Suprapubic skin (tissue), 4 donors: ENCODE data around the gene SYCE3. TPM values are rescaled to one million over a fixed set of nuclear protein-coding genes. Genes with fewer than 3 reads are reported as not detected.

Source experiments
- DNase-seq, 2 donors: peaks; one replicate each; pipeline ENCODE4 v3.0.0-alpha.2; 2019; ENCODE audit warnings: low spot score in 2 of 2
- H3K27ac ChIP-seq: fragments of 200-600 bp; sonication (generic); one replicate; pipeline ENCODE4 v1.5.1; 2019
- H3K27me3 ChIP-seq: fragments of 200-600 bp; sonication (generic); one replicate; pipeline ENCODE4 v1.5.1; 2019
- H3K36me3 ChIP-seq: fragments of 200-600 bp; sonication (generic); one replicate; pipeline ENCODE4 v1.5.1; 2019
- H3K4me1 ChIP-seq: fragments of 200-600 bp; sonication (generic); one replicate; pipeline ENCODE4 v1.5.1; 2019
- H3K4me3 ChIP-seq: fragments of 200-600 bp; sonication (generic); one replicate; pipeline ENCODE4 v1.5.1; 2019; ENCODE audit warnings: mild to moderate bottlenecking
- H3K9me3 ChIP-seq: fragments of 200-600 bp; sonication (generic); one replicate; pipeline ENCODE4 v1.5.1; 2019
- EP300 ChIP-seq: sonication (generic); formaldehyde crosslinking; IDR thresholded peaks from one replicate; pipeline ENCODE4 v1.6.1; 2017; ENCODE audit warnings: antibody characterized with exemption
- POLR2A ChIP-seq, 2 donors: fragments of 450-650 bp; IDR thresholded peaks; one replicate each; pipeline ENCODE4 v1.6.1; 2017; ENCODE audit warnings: antibody characterized with exemption in 2 of 2, mild to moderate bottlenecking in 2 of 2, moderate library complexity in 2 of 2
- POLR2AphosphoS5 ChIP-seq, 3 donors: sonication (generic); formaldehyde crosslinking; IDR thresholded peaks; one replicate each; pipeline ENCODE4 v1.6.1; 2017; ENCODE audit warnings: antibody characterized with exemption in 3 of 3
- WGBS: methylation state at CpG from one replicate; pipeline ENCODE4 v1.1.5; 2018; 5-methylcytosine and 5-hydroxymethylcytosine counted together
- total RNA-seq, 4 donors: library from RNA; depleted of rRNA; stranded (reverse); fragments of >200 nt; gene quantifications; one replicate each; pipeline ENCODE4 v1.1.0, GENCODE V29; 2016
- TF ChIP-seq, protein P1 (sequence below), 2 donors: fragments of 200-600 bp in 1 of 2; fragments of 450-650 bp in 1 of 2; sonication (generic) in 1 of 2; IDR thresholded peaks; one replicate each; pipeline ENCODE4 v1.5.1; 2016 to 2019; ENCODE audit warnings: antibody characterized with exemption in 2 of 2, mild to moderate bottlenecking in 1 of 2, moderate library complexity in 1 of 2

Gene SYCE3
- total RNA-seq, 4 donors from 2014 or later, result not detected

- peaks cover under 1% of the 10 kb centered on the region for H3K36me3 ChIP-seq
- TF ChIP-seq EP300 (no peak), POLR2A (IDR thresholded peaks at IDR 0.05) (no peak), POLR2AphosphoS5 (IDR thresholded peaks at IDR 0.05) (no peak)
- TF ChIP-seq, protein P1, sequence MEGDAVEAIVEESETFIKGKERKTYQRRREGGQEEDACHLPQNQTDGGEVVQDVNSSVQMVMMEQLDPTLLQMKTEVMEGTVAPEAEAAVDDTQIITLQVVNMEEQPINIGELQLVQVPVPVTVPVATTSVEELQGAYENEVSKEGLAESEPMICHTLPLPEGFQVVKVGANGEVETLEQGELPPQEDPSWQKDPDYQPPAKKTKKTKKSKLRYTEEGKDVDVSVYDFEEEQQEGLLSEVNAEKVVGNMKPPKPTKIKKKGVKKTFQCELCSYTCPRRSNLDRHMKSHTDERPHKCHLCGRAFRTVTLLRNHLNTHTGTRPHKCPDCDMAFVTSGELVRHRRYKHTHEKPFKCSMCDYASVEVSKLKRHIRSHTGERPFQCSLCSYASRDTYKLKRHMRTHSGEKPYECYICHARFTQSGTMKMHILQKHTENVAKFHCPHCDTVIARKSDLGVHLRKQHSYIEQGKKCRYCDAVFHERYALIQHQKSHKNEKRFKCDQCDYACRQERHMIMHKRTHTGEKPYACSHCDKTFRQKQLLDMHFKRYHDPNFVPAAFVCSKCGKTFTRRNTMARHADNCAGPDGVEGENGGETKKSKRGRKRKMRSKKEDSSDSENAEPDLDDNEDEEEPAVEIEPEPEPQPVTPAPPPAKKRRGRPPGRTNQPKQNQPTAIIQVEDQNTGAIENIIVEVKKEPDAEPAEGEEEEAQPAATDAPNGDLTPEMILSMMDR (IDR thresholded peaks at IDR 0.05), result no peak
- peaks cover 21% of the 10 kb centered on the region for H3K4me1 ChIP-seq
- H3K4me3 ChIP-seq, result no peak overlapping the region
- DNase-seq, result peak in 1 of 2 donors; percentile 14
- H3K27me3 ChIP-seq, result no peaks in the 10 kb centered on the region
- no peaks in the 10 kb centered on the region for H3K9me3 ChIP-seq
- no peak overlapping the region for H3K27ac ChIP-seq
- 92% methylated on average over 3 of the region's 3 CpGs for WGBS
Measured at GRCh38 chr22:50585238-50585637, 22.5 kb upstream of the SYCE3 start.

- TF ChIP-seq EP300 (no peak), POLR2A (IDR thresholded peaks at IDR 0.05) (no peak), POLR2AphosphoS5 (IDR thresholded peaks at IDR 0.05) (no peak)
- TF ChIP-seq, protein P1 (IDR thresholded peaks at IDR 0.05), result no peak
- peak in 1 of 2 donors; percentile 54 for DNase-seq
- Histone ChIP-seq H3K4me3 (no peak overlapping the region), H3K27ac (no peak overlapping the region), H3K27me3 (no peaks in the 10 kb centered on the region), H3K9me3 (no peaks in the 10 kb centered on the region), H3K4me1 (peaks cover 21% of the 10 kb centered on the region), H3K36me3 (peaks cover 6% of the 10 kb centered on the region)
- WGBS, result 93% methylated on average over 23 of the region's 23 CpGs
Measured at GRCh38 chr22:50584106-50585096, 21.7 kb upstream of the SYCE3 start.

- TF ChIP-seq POLR2A (IDR thresholded peaks at IDR 0.05), result no peak
- no peak for TF ChIP-seq EP300
- peaks cover 14% of the 10 kb centered on the region for H3K36me3 ChIP-seq
- H3K27me3 ChIP-seq, result no peaks in the 10 kb centered on the region
- DNase-seq, result peak in 1 of 2 donors; percentile 55
- H3K27ac ChIP-seq, result peak overlapping the region; percentile 97
- 15% methylated on average over 19 of the region's 37 CpGs for WGBS
- H3K9me3 ChIP-seq, result no peaks in the 10 kb centered on the region
- H3K4me3 ChIP-seq, result peak overlapping the region; percentile 81
- peaks cover 29% of the 10 kb centered on the region for H3K4me1 ChIP-seq
Measured at GRCh38 chr22:50583294-50583861, 20.7 kb upstream of the SYCE3 start.

DNA sequence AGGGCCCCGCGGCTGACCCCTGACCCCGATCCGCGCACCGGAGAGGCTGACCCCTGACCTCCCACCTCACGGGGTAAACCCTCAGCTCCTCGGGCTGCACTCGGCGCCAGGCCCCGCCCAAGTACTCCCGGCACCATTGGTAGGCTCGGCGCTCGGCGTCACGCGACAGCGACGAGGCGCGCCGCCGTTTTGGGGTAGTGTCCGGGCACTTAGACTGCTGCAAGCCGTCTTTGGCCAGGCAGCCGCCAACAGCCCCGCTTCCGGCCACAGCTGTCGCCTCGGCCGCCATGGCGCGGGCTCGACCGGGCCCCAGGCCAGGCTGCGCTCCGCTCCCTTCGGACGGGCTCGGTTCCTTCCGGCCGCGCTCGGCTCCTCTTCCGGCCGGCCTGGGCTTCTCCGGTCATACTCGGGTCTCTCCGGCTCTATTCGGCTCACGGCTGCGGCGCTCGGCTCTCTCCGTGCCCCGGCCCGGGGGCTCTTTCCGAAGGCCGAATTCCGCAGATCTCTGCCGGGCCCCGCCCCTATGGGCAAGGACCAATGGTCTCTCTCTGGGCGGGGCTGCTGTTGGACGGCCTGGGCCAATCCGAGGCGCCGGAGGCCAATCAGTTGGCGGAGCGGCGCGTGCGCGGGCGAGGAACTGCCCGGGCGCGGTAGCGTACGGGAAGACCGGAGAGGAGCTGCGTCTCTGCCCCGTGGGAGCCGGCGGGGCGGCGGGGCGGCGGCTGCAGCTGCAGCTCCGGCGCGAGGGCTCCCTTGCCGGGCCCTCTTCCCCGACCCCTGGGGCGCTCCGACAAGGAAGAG lies 20.0 kb upstream of the SYCE3 start, which contains the start of gene CHKB:
TSS of gene CHKB (minus strand) at position 357 of the 801 bp plus-strand sequence. CDS start at position 289, 68 bp downstream.
- peaks cover 35% of the 10 kb centered on the region for H3K4me1 ChIP-seq
- TF ChIP-seq, protein P1 (IDR thresholded peaks at IDR 0.05), result no peak
- TF ChIP-seq POLR2A (IDR thresholded peaks at IDR 0.05) (peak; percentile 48 to 66), POLR2AphosphoS5 (IDR thresholded peaks at IDR 0.05) (peak in 2 of 3 donors; percentile 70 to 92)
- H3K27ac ChIP-seq, result peak within 1 kb of the TSS; percentile 97
- H3K27me3 ChIP-seq, result no peaks in the 10 kb centered on the region
- peaks cover 14% of the 10 kb centered on the region for H3K36me3 ChIP-seq
- peak; percentile 99 for DNase-seq
- no peaks in the 10 kb centered on the region for H3K9me3 ChIP-seq
- under 1% methylated on average over 26 of the region's 96 CpGs for WGBS
- peak within 1 kb of the TSS; percentile 81 for H3K4me3 ChIP-seq

DNA sequence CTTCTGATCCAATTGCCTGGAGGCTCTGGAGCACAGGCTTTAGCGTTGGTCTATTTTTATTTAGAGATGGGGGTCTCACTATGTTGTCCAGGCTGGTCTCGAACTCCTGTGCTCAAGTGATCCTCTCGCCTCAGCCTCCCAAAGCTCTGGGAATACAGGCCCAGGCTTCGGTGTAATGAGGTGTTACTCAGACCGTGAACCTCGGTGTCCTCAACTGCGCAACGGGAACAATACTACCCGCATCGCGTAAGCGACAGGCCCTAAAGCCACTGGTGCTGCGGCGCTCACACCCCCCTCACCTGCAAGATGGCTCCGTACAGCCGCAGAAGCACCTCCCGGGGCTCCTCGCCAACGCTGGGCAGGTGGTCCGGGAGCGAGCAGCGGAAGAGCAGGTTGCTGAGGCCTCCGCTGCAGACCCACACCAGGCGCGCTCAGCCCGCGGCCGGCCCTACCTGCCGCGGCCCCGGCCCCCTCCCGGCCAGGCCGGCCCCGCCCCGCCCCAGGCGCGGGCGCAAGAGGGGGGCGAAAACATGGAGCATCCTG lies 19.3 kb upstream of the SYCE3 start:
- no peaks in the 10 kb centered on the region for H3K9me3 ChIP-seq
- H3K36me3 ChIP-seq, result peaks cover 14% of the 10 kb centered on the region
- TF ChIP-seq POLR2A (IDR thresholded peaks at IDR 0.05), result no peak
- no peak for TF ChIP-seq POLR2AphosphoS5 (IDR thresholded peaks at IDR 0.05)
- TF ChIP-seq, protein P1 (IDR thresholded peaks at IDR 0.05), result no peak
- no peak for TF ChIP-seq EP300
- peak overlapping the region; percentile 81 for H3K4me3 ChIP-seq
- H3K27ac ChIP-seq, result peak overlapping the region; percentile 97
- peaks cover 35% of the 10 kb centered on the region for H3K4me1 ChIP-seq
- WGBS, result 20% methylated on average over 2 of the region's 39 CpGs
- no peaks in the 10 kb centered on the region for H3K27me3 ChIP-seq
- DNase-seq, result no peak
